ENCODE measurements around the gene KLHL14.

GRCh38 chr18:32763293-32763692 is 9.5 kb downstream of the KLHL14 start:
- TF ChIP-seq ZFX (IDR thresholded peaks at IDR 0.05) (no peak), CBX3 (IDR thresholded peaks at IDR 0.05; ENCODE audit: low read depth) (no peak), CTCF (IDR thresholded peaks at IDR 0.05 in 2 of 3, conservative IDR thresholded peaks at IDR 0.05 in 1 of 3; ENCODE audit: borderline replicate concordance in 1 of 3, insufficient read depth in 1 of 3, low read depth in 2 of 3, low read length in 2 of 3) (no peak), EZH2 (IDR thresholded peaks at IDR 0.05) (no peak), MAX (IDR thresholded peaks at IDR 0.05) (no peak), POLR2A (IDR thresholded peaks at IDR 0.05; ENCODE audit: borderline replicate concordance, extremely low read depth, insufficient read depth, insufficient read length) (no peak), RAD21 (IDR thresholded peaks at IDR 0.05; ENCODE audit: low read depth) (no peak), EGR1 (IDR thresholded peaks at IDR 0.05; ENCODE audit: low read depth) (no peak), SRF (IDR thresholded peaks at IDR 0.05; ENCODE audit: low read depth) (no peak)
